GM18873 (cell line): ENCODE measurements around the gene MCEMP1.
A peak's percentile ranks its signal among the peaks of the same experiment; 100 is the strongest.

Source experiments
- ATAC-seq: cut with Tn5 transposase; IDR thresholded peaks from one replicate; pipeline ENCODE4 v1.9.1; 2021; ENCODE audit warnings: mild to moderate bottlenecking, moderate library complexity, moderate number of reproducible peaks; ENCODE audit not compliant: unreplicated experiment, low FRiP score

Gene MCEMP1, protein sequence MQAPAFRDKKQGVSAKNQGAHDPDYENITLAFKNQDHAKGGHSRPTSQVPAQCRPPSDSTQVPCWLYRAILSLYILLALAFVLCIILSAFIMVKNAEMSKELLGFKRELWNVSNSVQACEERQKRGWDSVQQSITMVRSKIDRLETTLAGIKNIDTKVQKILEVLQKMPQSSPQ

DNA sequence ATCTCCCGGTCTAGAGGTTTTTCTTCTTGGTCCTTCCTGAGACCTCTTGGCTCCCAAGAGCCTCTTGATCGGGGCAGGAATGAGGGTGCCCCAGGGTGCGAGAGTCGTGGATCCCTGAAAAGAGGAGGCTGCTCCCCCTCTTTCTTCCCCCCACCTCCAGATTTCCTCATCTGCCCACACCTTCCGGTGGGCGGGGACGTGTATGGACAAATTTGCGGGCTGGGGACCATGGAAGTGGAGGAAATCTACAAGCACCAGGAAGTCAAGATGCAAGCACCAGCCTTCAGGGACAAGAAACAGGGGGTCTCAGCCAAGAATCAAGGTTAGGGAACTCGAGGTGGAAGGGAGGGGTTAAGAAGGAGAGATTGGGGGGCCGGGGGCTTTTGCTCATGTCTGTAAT, at the start of gene MCEMP1:
Gene MCEMP1 (plus strand): TSS at position 237 of the 400 bp plus-strand sequence. CDS start 31 bp downstream, at position 268.
- ATAC-seq = no peak

DNA sequence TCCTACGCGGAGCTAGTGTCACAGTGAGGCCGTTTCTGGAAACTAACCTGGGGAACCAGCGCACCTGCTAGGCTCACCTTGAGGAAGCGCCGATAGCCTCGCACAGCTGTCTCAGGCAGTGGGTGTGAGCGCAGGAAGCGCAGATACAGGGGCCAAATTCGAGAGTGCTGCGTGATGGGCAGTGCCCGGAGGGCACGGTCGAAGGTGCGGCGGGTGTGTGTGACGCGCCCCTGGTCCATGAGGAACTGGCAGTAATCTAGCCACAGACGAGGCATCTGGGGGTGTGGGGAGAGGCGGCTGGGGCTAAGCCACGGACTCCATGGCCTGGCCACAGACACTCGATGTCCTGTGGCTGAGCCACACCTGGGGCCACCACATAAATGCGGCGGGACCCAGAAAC, 49.7 kb upstream of the MCEMP1 start:
- no peak for ATAC-seq

DNA sequence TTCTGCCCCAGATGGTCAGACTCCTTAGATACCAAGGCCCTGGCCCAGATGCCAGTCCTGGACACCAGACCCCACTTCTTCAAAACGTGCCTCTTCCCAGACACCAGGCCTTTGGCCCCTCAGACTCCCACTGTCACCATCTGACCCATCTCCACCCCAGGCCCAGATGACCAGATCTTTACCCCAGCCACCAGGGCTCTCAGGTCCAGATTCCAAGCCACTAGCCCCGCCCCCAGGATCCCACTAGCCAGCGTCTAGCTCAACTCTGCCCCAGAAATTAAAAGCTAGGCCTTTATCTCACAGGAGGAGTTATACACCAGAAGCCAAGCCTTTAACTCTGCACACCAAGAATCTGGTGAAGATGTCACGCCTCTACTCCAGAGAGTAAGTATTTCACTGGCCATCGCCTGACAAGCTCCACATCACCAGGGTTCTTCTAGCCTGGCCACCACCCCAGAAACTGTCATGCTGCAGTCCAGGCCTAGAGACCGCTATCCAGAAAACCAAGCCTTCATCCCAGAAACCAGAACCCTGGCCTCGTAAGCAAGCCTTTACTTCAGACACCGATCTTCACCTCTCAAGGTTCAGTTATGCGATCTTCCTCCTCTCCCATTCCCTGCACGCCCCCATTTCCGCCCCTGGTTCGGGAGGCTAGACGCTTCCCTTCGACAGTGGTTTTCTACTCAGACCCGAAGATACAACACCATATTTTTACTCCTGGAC, 48.1 kb upstream of the MCEMP1 start:
- no peak for ATAC-seq

DNA sequence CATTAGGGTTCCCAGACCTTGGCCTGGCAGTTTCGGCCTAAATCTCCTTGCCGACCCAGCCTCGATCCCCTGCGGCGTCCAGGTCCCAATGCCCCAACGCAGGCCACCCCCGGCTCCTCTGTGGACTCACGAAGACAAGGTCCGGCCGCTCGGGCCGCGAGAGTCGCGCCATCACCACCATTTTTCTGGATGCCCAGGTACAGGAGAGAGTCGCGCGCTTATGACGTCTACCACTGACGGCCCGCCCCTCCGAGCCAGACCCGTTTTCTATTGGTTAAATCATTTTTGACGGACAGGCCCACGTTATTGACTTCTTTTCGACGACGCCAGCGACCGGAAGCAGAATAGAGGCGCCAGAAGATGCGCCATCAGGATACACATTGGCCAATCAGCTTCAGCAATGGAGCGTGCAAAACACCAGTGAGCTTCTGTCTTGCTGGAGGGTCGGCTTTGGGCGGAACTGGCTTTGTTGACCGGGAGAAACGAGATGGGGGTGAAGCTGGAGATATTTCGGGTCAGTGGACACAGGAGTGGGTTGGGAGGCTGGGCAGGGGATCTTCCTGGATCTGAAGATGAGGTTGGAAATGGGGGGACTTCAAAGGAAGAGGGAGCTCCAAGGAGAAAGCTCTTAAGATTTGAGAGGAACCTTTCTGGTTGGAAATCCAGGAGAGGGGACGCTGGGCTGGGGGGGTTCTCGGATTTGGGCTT, 47.4 kb upstream of the MCEMP1 start, which contains the start of the genes PET100 and XAB2:
Gene PET100 (plus strand): TSS at position 447 of the 708 bp plus-strand sequence. CDS start 41 bp downstream, at position 488.
Gene XAB2 (minus strand): TSS at position 199 of the 708 bp plus-strand sequence. CDS start 18 bp downstream, at position 181.
- ATAC-seq = peak; percentile 84

DNA sequence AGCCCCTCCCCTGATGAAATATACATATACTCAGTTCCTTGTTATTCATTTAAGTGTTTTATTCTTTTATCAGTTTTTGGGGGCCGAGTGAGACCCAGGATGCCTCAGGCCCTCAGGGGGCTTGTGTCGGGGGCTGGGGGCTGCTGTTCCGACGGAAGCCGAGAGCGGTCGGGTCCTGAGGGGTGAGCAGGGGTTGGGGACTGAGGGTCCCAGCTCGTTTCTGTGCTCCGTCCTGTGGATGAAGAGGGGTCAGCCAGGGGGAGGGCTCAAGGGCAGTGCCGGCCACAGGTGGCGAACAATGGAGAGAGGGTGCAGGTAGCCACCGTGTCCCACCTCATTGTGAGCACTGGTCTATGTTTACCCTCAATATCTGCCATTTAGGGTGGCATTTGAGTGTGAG, 45.3 kb upstream of the MCEMP1 start:
- no peak for ATAC-seq

DNA sequence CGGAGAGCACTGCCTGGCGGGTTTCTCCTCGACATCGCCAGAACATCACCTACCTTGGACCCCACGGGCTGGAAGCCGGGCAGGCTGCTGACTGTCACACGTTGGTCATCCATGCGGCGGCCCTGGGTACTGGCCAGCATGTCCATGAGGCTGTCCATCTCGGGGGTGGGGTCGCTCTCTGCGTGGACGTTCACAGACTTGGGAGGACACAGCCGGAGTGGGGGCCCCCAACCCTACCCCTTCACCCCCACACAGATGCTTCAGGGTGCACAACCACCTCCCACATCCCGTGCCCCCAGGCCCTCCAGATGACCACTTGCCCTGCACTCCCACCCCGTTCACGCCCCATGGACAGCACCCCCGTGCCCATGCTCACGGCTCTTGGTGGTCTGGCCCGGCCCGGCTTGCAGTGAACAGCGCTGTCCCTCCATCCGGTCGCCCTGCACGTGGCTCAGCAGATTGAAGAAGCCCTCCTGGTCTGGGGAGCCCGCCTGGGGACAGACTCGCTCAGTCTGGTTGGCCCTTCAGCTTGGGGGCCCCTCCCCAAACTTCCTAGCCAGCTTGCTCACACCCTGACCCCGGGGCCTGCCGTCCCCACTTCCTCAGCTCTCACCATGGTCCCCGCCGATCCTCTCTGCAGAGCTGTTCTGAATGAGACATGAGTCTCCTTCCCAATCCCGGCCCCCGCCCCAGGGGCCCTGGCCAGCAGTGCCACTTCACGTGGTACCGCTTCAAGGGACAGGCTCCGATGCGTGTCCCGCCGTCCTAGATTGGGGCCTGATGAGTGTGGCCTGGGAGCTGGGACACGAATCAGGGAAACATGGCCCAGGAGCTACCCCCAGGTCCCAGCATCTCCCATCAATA, 44.3 kb upstream of the MCEMP1 start:
- ATAC-seq = no peak

DNA sequence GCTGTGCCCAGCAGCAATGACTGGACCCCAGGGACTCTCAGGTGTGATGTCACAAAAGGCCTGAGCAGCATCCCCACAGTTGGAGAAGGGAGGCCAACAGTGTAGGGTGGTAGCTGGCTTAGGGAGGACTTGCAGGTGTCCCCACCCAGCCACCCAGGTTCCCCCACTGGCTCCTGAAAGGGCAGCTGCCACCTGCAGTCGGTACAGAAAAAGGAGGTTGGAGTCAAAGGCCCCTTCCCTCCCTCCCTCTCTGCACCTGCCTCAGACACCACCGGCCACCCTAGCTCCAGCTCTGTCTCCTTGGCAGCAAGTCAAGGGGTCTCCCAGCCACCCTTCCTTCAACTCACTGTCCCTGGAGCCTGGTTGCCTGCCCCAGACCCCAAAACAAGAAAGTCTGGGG, 43.2 kb upstream of the MCEMP1 start, which contains the start of gene PCP2:
Gene PCP2 (minus strand): TSS at position 22 of the 400 bp plus-strand sequence. CDS start 262 bp downstream, outside the sequence.
- ATAC-seq = no peak

DNA sequence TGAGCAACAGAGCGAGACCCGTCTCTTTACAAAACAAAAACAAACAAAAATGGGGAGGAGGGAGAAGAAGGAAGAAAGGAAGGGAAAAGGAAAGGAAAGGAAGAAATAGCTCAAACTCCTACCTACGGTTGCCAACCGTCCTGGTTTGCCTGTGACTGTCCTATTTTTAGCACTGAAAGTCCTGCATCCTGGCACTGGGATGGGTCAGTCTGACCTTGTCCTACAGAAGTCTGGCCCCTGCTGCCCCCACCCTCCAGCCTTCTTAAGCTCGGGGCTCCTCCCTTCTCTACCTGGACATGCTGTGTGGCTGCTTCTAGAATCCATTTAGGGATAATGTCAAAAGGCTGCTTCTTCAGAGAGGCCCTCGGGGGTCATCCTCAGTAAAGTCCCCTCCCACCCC, 41.2 kb upstream of the MCEMP1 start:
- no peak for ATAC-seq

DNA sequence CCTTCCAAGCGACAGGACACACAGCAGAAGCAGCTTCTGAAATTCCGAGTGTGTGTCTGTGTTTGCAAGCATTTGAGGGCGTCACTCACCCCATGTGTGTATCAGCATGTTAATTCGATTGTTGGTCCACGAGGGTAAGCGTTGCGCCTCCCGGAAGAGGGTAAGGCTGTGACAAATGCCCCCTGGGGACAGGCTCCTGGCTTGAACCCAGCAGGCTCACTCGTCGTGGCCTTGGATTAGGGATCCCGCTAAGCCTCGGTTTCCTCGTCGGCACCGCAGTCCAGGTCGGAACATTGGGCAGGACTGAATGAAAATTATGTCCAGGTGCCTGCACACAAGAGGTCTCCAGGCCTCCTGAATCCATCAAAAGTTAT, 40.6 kb upstream of the MCEMP1 start:
- no peak for ATAC-seq

DNA sequence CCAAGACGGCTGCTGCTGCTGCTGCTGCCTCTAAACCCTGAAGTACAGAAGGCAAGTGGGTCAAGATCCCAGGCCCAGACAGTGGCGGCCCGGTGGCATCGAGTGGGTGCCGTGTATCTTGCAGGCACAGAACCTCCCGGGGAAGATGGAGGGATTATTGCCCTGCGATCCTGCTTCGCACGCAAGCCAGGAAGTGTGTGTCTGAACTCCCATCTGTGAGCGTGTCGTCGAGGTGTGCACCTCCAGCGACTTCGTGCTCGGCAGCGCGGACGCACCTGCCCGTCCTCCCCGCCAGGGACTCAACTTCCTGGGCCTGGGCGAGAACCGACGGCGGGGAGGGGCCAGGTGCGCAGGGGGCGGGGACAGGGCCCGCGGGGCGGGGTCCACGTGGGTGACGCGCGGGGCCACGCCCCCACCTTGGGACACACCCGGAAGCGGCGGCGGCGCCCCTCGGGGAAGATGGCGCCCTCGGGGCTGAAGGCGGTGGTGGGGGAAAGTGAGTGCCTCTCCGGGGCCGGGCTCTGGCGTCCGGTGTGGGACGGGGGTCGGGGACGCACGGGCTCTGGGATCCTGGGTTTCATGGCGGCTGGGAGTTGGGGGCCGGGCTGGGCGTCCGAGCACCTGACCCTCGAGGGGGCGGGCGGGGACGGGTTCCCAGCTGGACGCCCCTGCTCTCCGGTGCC, 40.1 kb upstream of the MCEMP1 start, which contains the start of gene STXBP2:
Gene STXBP2 (plus strand): TSS at position 420 of the 683 bp plus-strand sequence. CDS start 40 bp downstream, at position 460.
- ATAC-seq = no peak

DNA sequence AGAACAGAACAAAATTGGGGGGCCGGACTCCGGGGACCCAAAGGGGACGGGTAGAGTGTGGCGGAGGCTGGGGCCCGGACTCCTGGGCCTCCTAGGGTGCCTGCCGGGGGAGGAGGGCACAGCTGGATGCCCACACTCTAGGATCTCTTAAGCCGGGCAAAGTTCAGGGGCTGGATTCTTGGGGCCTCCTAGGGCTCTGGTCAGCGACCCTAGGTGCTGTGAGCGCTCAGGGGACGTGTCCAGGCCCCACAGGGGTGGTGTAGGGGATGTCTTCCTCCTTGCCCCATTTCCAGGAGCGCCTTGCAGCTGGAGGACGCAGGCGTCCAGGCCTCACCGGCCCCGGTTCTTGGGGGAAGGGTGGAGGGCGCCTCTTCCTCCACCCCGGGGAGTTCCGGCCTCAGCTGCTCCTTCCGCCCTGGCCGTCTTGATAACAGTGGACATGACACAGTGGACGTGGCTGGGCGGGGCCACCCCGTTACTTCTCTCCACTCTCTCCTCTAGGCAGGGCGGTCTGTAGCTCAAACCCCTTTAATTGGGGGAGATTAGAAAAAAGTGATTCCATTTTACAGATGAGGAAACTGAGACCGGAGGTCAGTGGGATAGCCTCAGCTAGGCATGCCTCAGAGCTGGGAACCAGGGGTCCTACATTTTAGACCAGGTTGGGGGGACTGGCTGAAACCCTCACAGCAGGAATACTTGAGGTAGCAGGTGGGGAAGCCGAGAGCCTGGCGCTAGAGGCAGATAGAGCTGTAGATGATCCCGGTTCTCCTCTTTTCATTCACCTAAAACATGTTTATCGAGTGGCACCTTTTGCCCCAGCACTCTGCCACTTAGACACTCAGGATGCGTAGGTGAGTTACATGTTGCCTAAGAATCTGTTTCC, 39.3 kb upstream of the MCEMP1 start:
- no peak for ATAC-seq

DNA sequence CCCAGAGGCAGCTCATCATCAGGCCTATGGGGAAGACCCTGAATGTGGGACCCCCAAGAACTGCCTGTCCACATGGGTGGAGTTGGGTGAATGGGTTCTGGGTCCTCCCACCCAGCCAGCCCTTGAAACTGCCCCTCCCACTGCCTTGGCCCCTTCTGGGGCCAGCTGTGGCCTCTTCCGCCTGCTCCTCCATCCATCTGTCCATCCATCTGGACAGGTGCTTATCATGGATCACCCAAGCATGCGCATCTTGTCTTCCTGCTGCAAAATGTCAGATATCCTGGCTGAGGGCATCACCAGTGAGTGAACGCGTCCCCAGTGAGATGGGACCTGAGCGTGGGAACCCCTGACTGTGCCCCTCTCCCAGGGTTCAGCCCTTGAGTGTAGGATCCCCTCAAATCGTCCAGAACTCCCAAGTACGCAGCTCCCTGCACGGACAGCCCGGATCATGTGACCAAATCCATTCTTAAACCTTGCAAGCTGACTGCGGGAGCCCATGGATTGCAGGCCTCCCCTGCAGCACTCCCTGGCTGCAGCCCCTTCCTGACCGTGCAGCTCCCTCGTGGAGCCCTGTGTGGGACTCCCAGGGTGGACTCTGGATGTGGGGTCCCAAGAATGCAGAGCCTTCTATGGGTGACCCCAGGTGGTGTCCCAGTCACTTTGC, 38.0 kb upstream of the MCEMP1 start:
- ATAC-seq = no peak

DNA sequence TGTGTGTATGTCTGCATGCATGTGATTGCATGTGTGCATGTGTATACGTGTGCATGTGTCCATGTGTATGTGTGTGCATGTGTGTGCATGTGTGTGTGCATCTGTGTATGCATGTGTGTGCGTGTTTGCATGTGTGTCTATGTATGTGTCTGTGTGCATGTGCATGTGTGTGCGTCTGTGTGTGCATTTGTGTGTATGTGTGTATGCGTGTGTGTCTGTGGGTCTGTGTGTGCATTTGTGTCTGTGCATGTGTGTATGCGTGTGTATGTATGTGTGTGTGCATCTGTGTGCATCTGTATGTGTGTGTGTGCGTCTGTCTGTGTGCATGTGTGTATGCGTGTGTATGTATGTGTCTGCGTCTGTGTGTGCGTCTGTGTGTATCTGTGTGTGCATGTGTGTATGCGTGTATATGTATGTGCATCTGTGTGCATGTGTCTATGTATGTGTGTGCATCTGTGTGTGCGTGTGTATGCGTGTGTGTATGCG, 37.0 kb upstream of the MCEMP1 start:
- no peak for ATAC-seq

DNA sequence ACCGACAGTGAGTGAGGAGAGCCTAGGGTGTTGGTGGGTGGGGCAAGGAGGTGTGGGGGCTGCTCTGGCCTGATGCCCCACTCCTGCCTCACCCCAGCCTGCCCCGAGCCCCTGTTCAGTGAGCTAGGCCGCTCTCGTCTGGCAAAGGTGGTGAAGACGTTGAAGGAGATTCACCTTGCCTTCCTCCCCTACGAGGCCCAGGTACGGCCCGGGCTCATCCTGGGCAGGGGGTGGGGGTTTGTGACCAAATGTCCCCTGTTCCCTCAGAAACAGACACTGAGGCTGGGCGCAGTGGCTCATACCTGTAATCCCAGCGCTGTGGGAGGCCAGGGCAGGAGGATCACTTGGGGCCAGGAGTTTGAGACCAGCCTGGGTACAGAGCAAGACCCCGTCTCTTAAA, 36.1 kb upstream of the MCEMP1 start:
- no peak for ATAC-seq

DNA sequence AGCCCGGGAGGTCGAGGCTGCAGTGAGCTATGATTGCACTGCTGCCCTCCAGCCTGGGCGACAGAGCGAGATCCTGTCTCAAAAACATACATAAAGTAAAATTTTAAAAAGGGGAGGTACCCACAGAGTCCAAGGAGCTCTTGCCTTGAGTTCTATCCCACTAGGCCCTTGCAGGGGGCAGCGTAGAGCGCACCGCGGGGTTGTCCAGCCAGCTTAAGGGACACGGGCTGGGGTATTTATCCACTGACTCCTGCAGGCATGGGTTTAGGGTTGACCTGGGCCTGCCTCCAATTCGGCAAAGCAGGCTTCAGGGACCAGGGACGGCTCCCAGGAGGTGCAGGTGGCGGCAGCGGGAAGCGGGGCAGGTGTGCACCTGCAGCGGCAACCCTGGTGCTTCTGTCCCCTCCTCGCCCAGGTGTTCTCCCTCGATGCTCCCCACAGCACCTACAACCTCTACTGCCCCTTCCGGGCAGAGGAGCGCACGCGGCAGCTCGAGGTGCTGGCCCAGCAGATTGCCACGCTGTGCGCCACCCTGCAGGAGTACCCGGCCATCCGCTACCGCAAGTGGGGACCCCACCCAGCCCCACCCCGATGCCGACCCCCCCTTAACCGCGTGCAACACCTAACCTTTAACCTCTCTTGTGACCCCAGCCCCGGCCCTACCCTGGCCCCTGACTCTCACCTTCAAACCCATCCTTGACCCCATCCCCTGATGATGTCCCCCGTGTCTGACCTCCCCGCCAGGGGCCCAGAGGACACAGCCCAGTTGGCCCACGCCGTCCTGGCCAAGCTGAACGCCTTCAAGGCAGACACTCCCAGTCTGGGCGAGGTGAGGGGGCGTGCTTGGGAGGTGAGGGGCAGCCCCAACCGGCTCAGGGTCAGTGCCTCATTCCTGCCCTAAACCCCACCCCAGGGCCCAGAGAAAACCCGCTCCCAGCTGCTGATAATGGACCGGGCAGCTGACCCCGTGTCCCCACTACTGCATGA, 35.3 kb upstream of the MCEMP1 start:
- ATAC-seq = no peak

DNA sequence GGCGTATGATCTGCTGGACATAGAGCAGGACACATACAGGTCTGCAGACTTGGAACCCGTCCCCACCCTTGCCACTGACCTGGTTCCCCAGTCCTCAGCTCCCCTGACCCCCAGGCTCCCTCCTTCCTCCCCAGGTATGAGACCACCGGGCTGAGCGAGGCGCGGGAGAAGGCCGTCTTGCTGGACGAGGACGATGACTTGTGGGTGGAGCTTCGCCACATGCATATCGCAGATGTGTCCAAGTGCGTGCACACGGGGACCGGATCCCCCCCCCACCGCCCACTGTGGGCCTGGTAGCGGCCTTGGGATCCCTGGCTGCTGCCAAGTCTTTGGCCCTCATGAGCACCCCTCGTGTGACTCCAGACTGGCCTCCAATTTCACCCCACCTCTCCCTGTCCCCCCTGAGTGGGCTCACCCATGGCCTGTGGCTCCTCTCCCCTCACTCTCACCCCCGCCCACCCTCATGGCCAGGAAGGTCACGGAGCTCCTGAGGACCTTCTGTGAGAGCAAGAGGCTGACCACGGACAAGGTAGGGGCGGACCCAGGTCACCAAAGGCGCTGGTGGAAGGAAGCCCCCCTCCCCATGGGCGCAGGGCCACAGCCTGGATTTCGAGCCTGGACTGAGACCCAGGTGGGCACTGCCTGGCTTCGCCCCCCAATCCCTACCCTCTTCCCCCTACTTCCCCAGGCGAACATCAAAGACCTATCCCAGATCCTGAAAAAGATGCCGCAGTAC, 34.4 kb upstream of the MCEMP1 start:
- ATAC-seq = no peak
